H1 (cell line): ENCODE measurements around the gene WNT9A.

Experiments
- CBX8 ChIP-seq: fragments of 300-800, 300-1000 bp; sonication (generic); IDR thresholded peaks from 2 replicates; pipeline ENCODE4 v1.7.1; 2016; ENCODE audit warnings: low read depth, low read length, borderline replicate concordance
- EZH2 ChIP-seq: fragments of 200-600 bp; sonication (generic); IDR thresholded peaks from 2 replicates; pipeline ENCODE4 v1.7.1; 2012; ENCODE audit warnings: low read depth, mild to moderate bottlenecking, moderate library complexity, low read length, inconsistent platforms; ENCODE audit not compliant: severe bottlenecking
- HDAC6 ChIP-seq: IDR thresholded peaks from one replicate; pipeline ENCODE4 v1.7.1; 2012; ENCODE audit warnings: low read depth, mild to moderate bottlenecking, inconsistent platforms, low read length, moderate library complexity
- POLR2A ChIP-seq, 2 experiments: IDR thresholded peaks; 1 replicate in 1 of 2; 2 replicates in 1 of 2; pipeline ENCODE4 v1.6.1; 2011; ENCODE audit warnings: low read depth in 2 of 2, low read length in 2 of 2, mild to moderate bottlenecking in 2 of 2; ENCODE audit errors: control extremely low read depth in 1 of 2
- POLR2AphosphoS5 ChIP-seq: IDR thresholded peaks from 2 replicates; pipeline ENCODE4 v1.6.1; 2011; ENCODE audit warnings: low read depth, low read length
- SIN3A ChIP-seq, 2 experiments: IDR thresholded peaks in 1 of 2; conservative IDR thresholded peaks in 1 of 2; 2 replicates each; pipeline ENCODE4 v1.6.1; 2011 to 2012; ENCODE audit warnings: low read length in 2 of 2, improper control_type of control experiment in 1 of 2, low read depth in 1 of 2, mild to moderate bottlenecking in 1 of 2
- TEAD4 ChIP-seq: IDR thresholded peaks from 2 replicates; pipeline ENCODE4 v1.6.1; 2012; ENCODE audit warnings: low read depth, low read length, inconsistent platforms, mixed read lengths
- TF ChIP-seq, protein P1 (sequence below), 3 experiments: IDR thresholded peaks; 1 replicate in 2 of 3; 2 replicates in 1 of 3; pipeline versions ENCODE4 v1.5.1 to v1.6.1; 2011; ENCODE audit warnings: low read length in 3 of 3, mild to moderate bottlenecking in 3 of 3, inconsistent platforms in 2 of 3, low read depth in 1 of 3, moderate library complexity in 1 of 3; ENCODE audit not compliant: insufficient read depth in 1 of 3; ENCODE audit errors: control extremely low read depth in 1 of 3
- TF ChIP-seq, protein P2 (sequence below): IDR thresholded peaks from 2 replicates; pipeline ENCODE4 v1.6.1; 2012; ENCODE audit warnings: low read length, inconsistent platforms

DNA sequence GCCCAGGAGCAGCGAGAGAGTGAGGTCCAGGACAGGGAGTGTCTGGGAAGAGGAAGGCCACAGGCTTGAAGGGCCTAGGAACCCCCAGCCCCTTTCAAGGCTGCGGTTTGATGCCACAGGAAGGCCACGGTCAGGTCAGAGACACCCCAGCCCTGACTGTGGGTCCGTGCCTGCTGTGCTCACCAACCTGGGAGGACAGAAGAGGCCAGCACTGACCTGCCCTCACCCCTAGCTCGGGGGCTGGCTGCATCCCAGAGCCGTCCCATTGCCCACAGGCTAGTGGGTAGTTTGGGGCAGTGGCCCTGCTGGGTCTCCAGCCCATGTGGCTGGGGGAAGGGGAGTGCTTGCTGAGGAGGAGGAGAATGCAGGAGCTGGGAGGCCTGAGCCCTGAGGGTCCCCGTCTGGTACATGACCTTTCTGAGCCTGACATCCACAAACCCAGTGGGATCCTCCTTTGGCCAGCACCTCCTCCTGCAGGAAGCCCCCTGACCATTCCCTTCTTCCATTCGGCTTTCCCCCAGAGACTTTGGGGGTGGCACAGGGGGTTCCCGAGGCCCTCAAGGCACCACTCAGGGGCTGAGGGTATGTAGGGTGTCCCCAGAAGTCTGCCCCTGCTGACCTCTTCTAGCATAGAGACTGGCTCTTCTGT, 54.3 kb downstream of the WNT9A start:
- TF ChIP-seq POLR2A (IDR thresholded peaks at IDR 0.05; ENCODE audit: control extremely low read depth in 1 of 2, low read depth in 2 of 2, low read length in 2 of 2) (no peak), CBX8 (no peak), EZH2 (no peak), HDAC6 (no peak), POLR2AphosphoS5 (no peak), TEAD4 (no peak), SIN3A (conservative IDR thresholded peaks at IDR 0.05 in 1 of 2, IDR thresholded peaks at IDR 0.05 in 1 of 2; ENCODE audit: low read depth in 1 of 2, low read length in 2 of 2) (no peak)
- TF ChIP-seq, protein P1, sequence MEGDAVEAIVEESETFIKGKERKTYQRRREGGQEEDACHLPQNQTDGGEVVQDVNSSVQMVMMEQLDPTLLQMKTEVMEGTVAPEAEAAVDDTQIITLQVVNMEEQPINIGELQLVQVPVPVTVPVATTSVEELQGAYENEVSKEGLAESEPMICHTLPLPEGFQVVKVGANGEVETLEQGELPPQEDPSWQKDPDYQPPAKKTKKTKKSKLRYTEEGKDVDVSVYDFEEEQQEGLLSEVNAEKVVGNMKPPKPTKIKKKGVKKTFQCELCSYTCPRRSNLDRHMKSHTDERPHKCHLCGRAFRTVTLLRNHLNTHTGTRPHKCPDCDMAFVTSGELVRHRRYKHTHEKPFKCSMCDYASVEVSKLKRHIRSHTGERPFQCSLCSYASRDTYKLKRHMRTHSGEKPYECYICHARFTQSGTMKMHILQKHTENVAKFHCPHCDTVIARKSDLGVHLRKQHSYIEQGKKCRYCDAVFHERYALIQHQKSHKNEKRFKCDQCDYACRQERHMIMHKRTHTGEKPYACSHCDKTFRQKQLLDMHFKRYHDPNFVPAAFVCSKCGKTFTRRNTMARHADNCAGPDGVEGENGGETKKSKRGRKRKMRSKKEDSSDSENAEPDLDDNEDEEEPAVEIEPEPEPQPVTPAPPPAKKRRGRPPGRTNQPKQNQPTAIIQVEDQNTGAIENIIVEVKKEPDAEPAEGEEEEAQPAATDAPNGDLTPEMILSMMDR (IDR thresholded peaks at IDR 0.05; ENCODE audit: control extremely low read depth in 1 of 3, insufficient read depth in 1 of 3, low read depth in 1 of 3, low read length in 3 of 3) = no peak
- TF ChIP-seq, protein P2, sequence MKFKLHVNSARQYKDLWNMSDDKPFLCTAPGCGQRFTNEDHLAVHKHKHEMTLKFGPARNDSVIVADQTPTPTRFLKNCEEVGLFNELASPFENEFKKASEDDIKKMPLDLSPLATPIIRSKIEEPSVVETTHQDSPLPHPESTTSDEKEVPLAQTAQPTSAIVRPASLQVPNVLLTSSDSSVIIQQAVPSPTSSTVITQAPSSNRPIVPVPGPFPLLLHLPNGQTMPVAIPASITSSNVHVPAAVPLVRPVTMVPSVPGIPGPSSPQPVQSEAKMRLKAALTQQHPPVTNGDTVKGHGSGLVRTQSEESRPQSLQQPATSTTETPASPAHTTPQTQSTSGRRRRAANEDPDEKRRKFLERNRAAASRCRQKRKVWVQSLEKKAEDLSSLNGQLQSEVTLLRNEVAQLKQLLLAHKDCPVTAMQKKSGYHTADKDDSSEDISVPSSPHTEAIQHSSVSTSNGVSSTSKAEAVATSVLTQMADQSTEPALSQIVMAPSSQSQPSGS = no peak
